Keratinocyte (primary cell): ENCODE measurements around the gene PES1. TPM values are rescaled to one million over a fixed set of nuclear protein-coding genes. Genes with fewer than 3 reads are reported as not detected.

Experiments used
- DNase-seq: peaks from one replicate; pipeline ENCODE4 v3.0.0-alpha.2; 2011; ENCODE audit warnings: low read depth, missing footprints, low spot score
- FAIRE-seq: peaks from 2 replicates; lab custom pipeline; 2011; peaks lifted over from hg19 to GRCh38; lab: Jason Lieb, UNC
- H2AFZ ChIP-seq: 2 replicates; pipeline ENCODE4 v1.6.0; 2012; ENCODE audit warnings: low read length, control low read depth, inconsistent platforms; ENCODE audit not compliant: control insufficient read depth
- H3K27ac ChIP-seq: 2 replicates; pipeline ENCODE4 v1.5.1; 2011; ENCODE audit warnings: low read length; ENCODE audit not compliant: control insufficient read depth, insufficient read depth
- H3K27me3 ChIP-seq: 3 replicates; pipeline ENCODE4 v1.6.0; 2011; ENCODE audit warnings: low read length; ENCODE audit not compliant: control insufficient read depth, insufficient read depth; ENCODE audit errors: extremely low read depth
- H3K36me3 ChIP-seq, 2 experiments: 2 replicates in 1 of 2; 3 replicates in 1 of 2; pipeline ENCODE4 v1.5.1; 2011; ENCODE audit warnings: low read length in 2 of 2, mild to moderate bottlenecking in 1 of 2; ENCODE audit not compliant: control insufficient read depth in 2 of 2, insufficient read depth in 2 of 2; ENCODE audit errors: extremely low read depth in 1 of 2
- H3K4me1 ChIP-seq: 3 replicates; pipeline ENCODE4 v1.5.1; 2011; ENCODE audit warnings: low read length; ENCODE audit not compliant: control insufficient read depth, insufficient read depth; ENCODE audit errors: extremely low read depth
- H3K4me2 ChIP-seq: 3 replicates; pipeline ENCODE4 v1.6.0; 2011; ENCODE audit warnings: low read depth, low read length; ENCODE audit not compliant: control insufficient read depth, insufficient read depth; ENCODE audit errors: extremely low read depth
- H3K4me3 ChIP-seq, 3 experiments: fragments of 200-600 bp in 1 of 3; sonication (generic) in 1 of 3; 2 replicates in 2 of 3; 3 replicates in 1 of 3; pipeline ENCODE4 v1.5.1; 2011 to 2016; ENCODE audit warnings: low read length in 3 of 3, mild to moderate bottlenecking in 3 of 3, control low read depth in 2 of 3, inconsistent platforms in 1 of 3, low read depth in 1 of 3, mixed read lengths in 1 of 3, mixed run types in 1 of 3, moderate library complexity in 1 of 3; ENCODE audit not compliant: control insufficient read depth in 2 of 3, insufficient read depth in 2 of 3; ENCODE audit errors: extremely low read depth in 1 of 3
- H3K79me2 ChIP-seq: 2 replicates; pipeline ENCODE4 v1.6.0; 2012; ENCODE audit warnings: low read length; ENCODE audit not compliant: control insufficient read depth, insufficient read depth
- H3K9ac ChIP-seq: 3 replicates; pipeline ENCODE4 v1.6.0; 2011; ENCODE audit warnings: low read length; ENCODE audit not compliant: control insufficient read depth, insufficient read depth; ENCODE audit errors: extremely low read depth
- H3K9me1 ChIP-seq: 3 replicates; pipeline ENCODE4 v1.6.0; 2011; ENCODE audit warnings: low read length; ENCODE audit not compliant: control insufficient read depth, insufficient read depth; ENCODE audit errors: extremely low read depth
- H3K9me3 ChIP-seq: 2 replicates; pipeline ENCODE4 v1.5.1; 2012; ENCODE audit warnings: low read depth, low read length; ENCODE audit not compliant: control insufficient read depth
- H4K20me1 ChIP-seq: 3 replicates; pipeline ENCODE4 v1.6.0; 2011; ENCODE audit warnings: low read length; ENCODE audit not compliant: control insufficient read depth, insufficient read depth; ENCODE audit errors: extremely low read depth
- CTCF ChIP-seq, 3 experiments: IDR thresholded peaks in 1 of 3; conservative IDR thresholded peaks in 1 of 3; optimal IDR thresholded peaks in 1 of 3; 2 replicates in 2 of 3; 3 replicates in 1 of 3; pipeline versions ENCODE3 to v1.5.1; 2011; ENCODE audit warnings: low read length in 3 of 3, mild to moderate bottlenecking in 3 of 3, moderate library complexity in 2 of 3, control low read depth in 1 of 3, inconsistent platforms in 1 of 3; ENCODE audit not compliant: insufficient read depth in 2 of 3; ENCODE audit errors: extremely low read depth in 1 of 3
- EZH2 ChIP-seq: IDR thresholded peaks from one replicate; pipeline ENCODE4 v1.6.1; 2012; ENCODE audit warnings: inconsistent platforms, mild to moderate bottlenecking, low read length, moderate library complexity
- dilution Hi-C: fragments of 300-500 bp; cut with MboI; formaldehyde crosslinking; loops from one replicate; pipeline ENCODE4 v1.7.0; 2020; ENCODE audit warnings: low sequenced_read_pairs; ENCODE audit not compliant: extremely low pct_ligation_motif_present
- polyA plus RNA-seq, 5 experiments: library from polyadenylated mRNA; depleted of rRNA in 3 of 5; stranded (reverse) in 3 of 5; stranded (forward) in 1 of 5; unstranded in 1 of 5; fragments of >200 nt; gene quantifications; 1 replicate in 1 of 5; 2 replicates in 3 of 5; 3 replicates in 1 of 5; pipeline versions ENCODE4 v1.2.1 to v1.2.3, GENCODE V29; 2011 to 2012; ENCODE audit warnings: missing spikeins in 2 of 5, low read depth in 1 of 5, low replicate concordance in 1 of 5

The PES1 gene
- polyA plus RNA-seq, 1 donor (not counting 4 experiments of a cell fraction or from before 2014, with no cell fraction given) = 116 TPM

GRCh38 chr22:30578481-30578880 lies 13.2 kb downstream of the PES1 start:
- Histone ChIP-seq H3K4me3 (no peak overlapping the region), H3K4me2 (no peak overlapping the region), H3K79me2 (no peaks in the 10 kb centered on the region), H3K9me3 (no peaks in the 10 kb centered on the region), H3K27ac (no peak overlapping the region), H3K36me3 (peaks cover 51 to 56% of the 10 kb centered on the region in 2 experiments), H3K4me1 (peaks cover 2% of the 10 kb centered on the region), H3K27me3 (no peaks in the 10 kb centered on the region), H3K9me1 (no peaks in the 10 kb centered on the region), H3K9ac (no peak overlapping the region), H4K20me1 (peaks cover 2% of the 10 kb centered on the region), H2AFZ (no peak overlapping the region)
- dilution Hi-C loops = no loop called here
- FAIRE-seq (no peak), DNase-seq (no peak)
- TF ChIP-seq EZH2 (no peak), CTCF (optimal IDR thresholded peaks at IDR 0.05 in 1 of 3, IDR thresholded peaks at IDR 0.05 in 1 of 3, conservative IDR thresholded peaks at IDR 0.05 in 1 of 3; ENCODE audit: extremely low read depth in 1 of 3, insufficient read depth in 2 of 3, low read length in 3 of 3) (no peak)

GRCh38 chr22:30575859-30576258 lies 15.9 kb downstream of the PES1 start:
- dilution Hi-C loops = no loop called here
- Histone ChIP-seq H3K79me2 (no peaks in the 10 kb centered on the region), H3K9me3 (no peaks in the 10 kb centered on the region), H3K4me3 (no peak overlapping the region), H3K4me2 (no peak overlapping the region), H3K9me1 (no peaks in the 10 kb centered on the region), H3K9ac (no peak overlapping the region), H4K20me1 (peaks cover 2% of the 10 kb centered on the region), H3K27ac (no peak overlapping the region), H3K4me1 (peaks cover 2% of the 10 kb centered on the region), H2AFZ (no peak overlapping the region), H3K36me3 (peaks cover 34 to 36% of the 10 kb centered on the region in 2 experiments), H3K27me3 (peaks cover 4% of the 10 kb centered on the region)
- DNase-seq = no peak
- TF ChIP-seq EZH2 (no peak), CTCF (optimal IDR thresholded peaks at IDR 0.05 in 1 of 3, IDR thresholded peaks at IDR 0.05 in 1 of 3, conservative IDR thresholded peaks at IDR 0.05 in 1 of 3; ENCODE audit: extremely low read depth in 1 of 3, insufficient read depth in 2 of 3, low read length in 3 of 3) (no peak)
- FAIRE-seq = no peak
